H4 (cell line): ENCODE data around the gene DDX51. TPM values are rescaled to one million over a fixed set of nuclear protein-coding genes. Genes with fewer than 3 reads are reported as not detected.

ENCODE experiments used
- DNase-seq: peaks from one replicate; pipeline ENCODE4 v3.0.0-alpha.2; 2015; ENCODE audit warnings: low spot score
- total RNA-seq: library from RNA; depleted of rRNA; stranded (reverse); fragments of >200 nt; shearing (Covaris generic); gene quantifications from 2 replicates; pipeline ENCODE4 v1.2.3, GENCODE V29; 2014

DDX51 gene
- total RNA-seq, 1 experiment from 2014 or later: 4.2 TPM

- DNase-seq: peak; percentile 30
These were observed 23.6 kb upstream of the DDX51 start for GRCh38 chr12:132167611-132168310.

GRCh38 chr12:132166801-132167591, 22.9 kb upstream of the DDX51 start:
- DNase-seq: no peak

GRCh38 chr12:132166093-132166492, 22.0 kb upstream of the DDX51 start:
- no peak for DNase-seq

- DNase-seq: no peak
These were observed 21.5 kb upstream of the DDX51 start for GRCh38 chr12:132165584-132165983.

- no peak for DNase-seq
These were observed 20.3 kb upstream of the DDX51 start for GRCh38 chr12:132164426-132164825.

GRCh38 chr12:132163911-132164288, 19.8 kb upstream of the DDX51 start:
- DNase-seq: no peak

- DNase-seq: peak; percentile 31
These were observed 19.2 kb upstream of the DDX51 start for GRCh38 chr12:132163041-132163910.

- DNase-seq: peak; percentile 91
These were observed 18.5 kb upstream of the DDX51 start for GRCh38 chr12:132162508-132163031.

- no peak for DNase-seq
These were observed 17.8 kb upstream of the DDX51 start for GRCh38 chr12:132161796-132162507.

- no peak for DNase-seq
These were observed 17.1 kb upstream of the DDX51 start for GRCh38 chr12:132161036-132161781.

GRCh38 chr12:132160601-132161035, 16.5 kb upstream of the DDX51 start:
- DNase-seq: no peak

GRCh38 chr12:132160016-132160415, 15.9 kb upstream of the DDX51 start:
- no peak for DNase-seq

GRCh38 chr12:132159555-132160003, 15.5 kb upstream of the DDX51 start:
- no peak for DNase-seq

- no peak for DNase-seq
These were observed 14.8 kb upstream of the DDX51 start for GRCh38 chr12:132158677-132159554.

GRCh38 chr12:132157733-132158409, 13.8 kb upstream of the DDX51 start:
- no peak for DNase-seq

- no peak for DNase-seq
These were observed 12.6 kb upstream of the DDX51 start for GRCh38 chr12:132156573-132157325.

- DNase-seq: no peak
These were observed 11.9 kb upstream of the DDX51 start for GRCh38 chr12:132155771-132156572.
